ENCODE results near the gene NOXRED1.

DNA sequence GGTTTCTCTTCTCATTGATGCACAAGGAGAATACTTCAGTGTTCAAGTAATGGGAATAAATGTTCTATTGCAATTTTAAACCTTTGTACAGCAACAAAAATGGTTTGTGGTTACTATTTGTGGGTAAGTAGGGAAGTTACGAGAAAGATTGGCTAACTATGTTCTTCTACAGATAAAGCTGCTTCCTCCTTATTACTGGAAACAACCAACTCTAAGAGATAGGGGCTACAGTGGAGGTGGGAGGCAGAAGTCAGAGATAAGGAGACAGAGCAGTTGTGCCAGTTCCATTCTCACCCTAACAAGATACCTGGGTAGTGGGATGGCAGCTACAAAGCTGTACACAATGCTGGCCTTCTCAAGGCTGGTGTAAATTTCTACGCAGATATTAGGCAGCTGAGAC lies 16.2 kb downstream of the NOXRED1 start:
- no peak for TF ChIP-seq POLR2A (IDR thresholded peaks at IDR 0.05)
- TF ChIP-seq CTCF (IDR thresholded peaks at IDR 0.05), result no peak
- no peak for TF ChIP-seq POLR2AphosphoS5 (IDR thresholded peaks at IDR 0.05; ENCODE audit: insufficient read depth in 1 of 2, low read depth in 1 of 2)

All from vagina (tissue), 2 donors.